Tibial artery (tissue), 4 donors: Measurements from ENCODE around the gene LRRFIP1.

Source experiments
- DNase-seq, 2 donors: peaks; one replicate each; pipeline ENCODE4 v3.0.0-alpha.2; 2019
- H3K27ac ChIP-seq, 2 donors: fragments of 200-600 bp; sonication (generic) in 1 of 2; 1 replicate in 1 of 2; 2 replicates in 1 of 2; pipeline ENCODE4 v1.5.1; 2018 to 2019; ENCODE audit warnings: mild to moderate bottlenecking in 1 of 2
- H3K27me3 ChIP-seq, 2 donors: fragments of 200-600 bp; sonication (generic) in 1 of 2; one replicate each; pipeline versions ENCODE4 v1.5.1 to v1.6.0; 2016 to 2019
- H3K36me3 ChIP-seq, 3 donors: fragments of 200-600 bp; sonication (generic) in 2 of 3; one replicate each; pipeline ENCODE4 v1.5.1; 2016 to 2019; ENCODE audit warnings: mild to moderate bottlenecking in 2 of 3
- H3K4me1 ChIP-seq, 4 donors: fragments of 200-600 bp; sonication (generic) in 2 of 4; 1 replicate in 3 of 4; 2 replicates in 1 of 4; pipeline ENCODE4 v1.5.1; 2016 to 2019
- H3K4me3 ChIP-seq, 2 donors: fragments of 200-600 bp; sonication (generic) in 1 of 2; 1 replicate in 1 of 2; 2 replicates in 1 of 2; pipeline ENCODE4 v1.5.1; 2018 to 2019; ENCODE audit warnings: mild to moderate bottlenecking in 2 of 2
- H3K9me3 ChIP-seq, 3 donors: fragments of 200-600 bp; sonication (generic) in 1 of 3; one replicate each; pipeline ENCODE4 v1.5.1; 2016 to 2019
- CTCF ChIP-seq, 2 experiments: fragments of 200-600 bp in 1 of 2; fragments of 450-650 bp in 1 of 2; IDR thresholded peaks; one replicate each; pipeline ENCODE4 v1.5.1; 2017 to 2019; ENCODE audit warnings: antibody characterized with exemption in 2 of 2, mild to moderate bottlenecking in 1 of 2, moderate library complexity in 1 of 2
- intact Hi-C: fragments of 100-400 bp; cut with DNase I; formaldehyde crosslinking; loops from one replicate; pipeline ENCODE4 v1.15.0; 2023; ENCODE audit warnings: low total_unique reads

LRRFIP1 gene

GRCh38 chr2:237583385-237584295 is 43.7 kb upstream of the LRRFIP1 start:
- intact Hi-C loops: loop anchor here (2.0 kb wide), 1 partner anchor 163 kb away; no protein-coding TSS in a partner anchor
- no peak overlapping the region for H3K27ac ChIP-seq

GRCh38 chr2:237585590-237586221 is 41.7 kb upstream of the LRRFIP1 start:
- H3K27me3 ChIP-seq: no peaks in the 10 kb centered on the region
- no peak overlapping the region for H3K4me3 ChIP-seq
- no peaks in the 10 kb centered on the region for H3K9me3 ChIP-seq
- no peaks in the 10 kb centered on the region for H3K36me3 ChIP-seq
- TF ChIP-seq CTCF (IDR thresholded peaks at IDR 0.05): no peak
- intact Hi-C loops: loop anchor here (2.0 kb wide), 1 partner anchor 161 kb away; no protein-coding TSS in a partner anchor
- H3K4me1 ChIP-seq: peaks cover 0 to 25% (median 19%) of the 10 kb centered on the region in 4 donors
- no peak for DNase-seq
- no peak overlapping the region for H3K27ac ChIP-seq

More at GRCh38 chr2:237583385-237584295, 43.7 kb upstream of the LRRFIP1 start:
- DNase-seq: no peak
- no peak for TF ChIP-seq CTCF (IDR thresholded peaks at IDR 0.05)
- Histone ChIP-seq H3K9me3 (no peaks in the 10 kb centered on the region), H3K27me3 (no peaks in the 10 kb centered on the region), H3K4me1 (peaks cover 0 to 18% (median 13%) of the 10 kb centered on the region in 4 donors), H3K36me3 (no peaks in the 10 kb centered on the region), H3K4me3 (no peak overlapping the region)

- Histone ChIP-seq H3K27me3 (no peaks in the 10 kb centered on the region), H3K27ac (no peak overlapping the region), H3K4me1 (peaks cover 5 to 22% (median 16%) of the 10 kb centered on the region in 4 donors), H3K4me3 (no peak overlapping the region), H3K36me3 (no peaks in the 10 kb centered on the region), H3K9me3 (no peaks in the 10 kb centered on the region)
- DNase-seq: peak in 1 of 2 donors; percentile 5
- no peak for TF ChIP-seq CTCF (IDR thresholded peaks at IDR 0.05)
- intact Hi-C loops: no loop called here
Measured at GRCh38 chr2:237588044-237588696, 39.2 kb upstream of the LRRFIP1 start.

- Histone ChIP-seq H3K4me1 (peaks cover 5 to 45% (median 37%) of the 10 kb centered on the region in 4 donors), H3K36me3 (no peaks in the 10 kb centered on the region), H3K27me3 (no peaks in the 10 kb centered on the region), H3K9me3 (no peaks in the 10 kb centered on the region), H3K27ac (peak within 1 kb of the TSS; percentile 1 to 16), H3K4me3 (no peak within 1 kb of the TSS)
- no peak for DNase-seq
- no peak for TF ChIP-seq CTCF (IDR thresholded peaks at IDR 0.05)
- intact Hi-C loops: no loop called here
Measured at GRCh38 chr2:237590272-237591140, 36.9 kb upstream of the LRRFIP1 start, which contains the start of gene RAB17. TSS of gene RAB17 (minus strand) at chr2:237590734. CDS start at chr2:237586154, 4,580 bp downstream.
